Embryonic facial prominence (tissue), 1 donor: ENCODE measurements around the gene ADAM8.
"Not testable (repeated sequence)": the region's sequence is repeated elsewhere in the genome, so short reads cannot be mapped to it uniquely, and the experiment has no call there.

ENCODE experiments used
- DNase-seq: peaks from one replicate; pipeline ENCODE4 v3.0.0-alpha.2; 2016; ENCODE audit errors: extremely low spot score

ADAM8 gene

GRCh38 chr10:133267829-133268228 lies 8.8 kb downstream of the ADAM8 start:
- no peak for DNase-seq

- DNase-seq = no peak
Observed at GRCh38 chr10:133267293-133267692, 9.4 kb downstream of the ADAM8 start.

- DNase-seq = no peak
Observed at GRCh38 chr10:133266056-133266795, 10.4 kb downstream of the ADAM8 start.

GRCh38 chr10:133265052-133265451 lies 11.6 kb downstream of the ADAM8 start:
- not testable (repeated sequence) for DNase-seq

- no peak for DNase-seq
Observed at GRCh38 chr10:133264461-133264860, 12.2 kb downstream of the ADAM8 start.

GRCh38 chr10:133263674-133264073 lies 13.0 kb downstream of the ADAM8 start:
- DNase-seq = no peak

- DNase-seq = no peak
Observed at GRCh38 chr10:133262696-133263095, 14.0 kb downstream of the ADAM8 start.

- no peak for DNase-seq
Observed at GRCh38 chr10:133261726-133262325, 14.8 kb downstream of the ADAM8 start.

- DNase-seq = no peak
Observed at GRCh38 chr10:133260895-133261725, 15.6 kb downstream of the ADAM8 start.

- no peak for DNase-seq
Observed at GRCh38 chr10:133259602-133259989, 17.1 kb downstream of the ADAM8 start.

GRCh38 chr10:133258818-133259601 lies 17.7 kb downstream of the ADAM8 start:
- DNase-seq = peak; percentile 20

GRCh38 chr10:133258066-133258817 lies 18.4 kb downstream of the ADAM8 start:
- DNase-seq = no peak

GRCh38 chr10:133257489-133258065 lies 19.1 kb downstream of the ADAM8 start:
- no peak for DNase-seq

GRCh38 chr10:133255323-133255722 lies 21.3 kb downstream of the ADAM8 start:
- DNase-seq = no peak

- DNase-seq = no peak
Observed at GRCh38 chr10:133254421-133255120, 22.1 kb downstream of the ADAM8 start.

GRCh38 chr10:133253361-133253955 lies 23.2 kb downstream of the ADAM8 start:
- DNase-seq = no peak

- no peak for DNase-seq
Observed at GRCh38 chr10:133252223-133252552, 24.5 kb downstream of the ADAM8 start.

- no peak for DNase-seq
Observed at GRCh38 chr10:133251388-133252222, 25.1 kb downstream of the ADAM8 start.
